ENCODE results near the gene ITCH.
"Not testable (repeated sequence)": the region's sequence is repeated elsewhere in the genome, so short reads cannot be mapped to it uniquely, and the experiment has no call there.

The ITCH gene

GRCh38 chr20:34377072-34377847 is 14.2 kb downstream of the ITCH start:
- no peak for DNase-seq (ENCODE audit: low spot score)

- no peak for DNase-seq (ENCODE audit: low spot score)
Measured at GRCh38 chr20:34382174-34382573, 19.1 kb downstream of the ITCH start.

GRCh38 chr20:34382877-34383455 is 19.9 kb downstream of the ITCH start:
- not testable (repeated sequence) for DNase-seq (ENCODE audit: low spot score)

GRCh38 chr20:34385464-34385863 is 22.4 kb downstream of the ITCH start:
- no peak for DNase-seq (ENCODE audit: low spot score)

- DNase-seq (ENCODE audit: low spot score): no peak
Measured at GRCh38 chr20:34388000-34388399, 24.9 kb downstream of the ITCH start.

GRCh38 chr20:34388678-34389077 is 25.6 kb downstream of the ITCH start:
- DNase-seq (ENCODE audit: low spot score): no peak

- DNase-seq (ENCODE audit: low spot score): no peak
Measured at GRCh38 chr20:34389206-34389953, 26.3 kb downstream of the ITCH start.

- DNase-seq (ENCODE audit: low spot score): no peak
Measured at GRCh38 chr20:34389954-34390555, 27.0 kb downstream of the ITCH start.

GRCh38 chr20:34396408-34396807 is 33.3 kb downstream of the ITCH start:
- DNase-seq (ENCODE audit: low spot score): no peak

- no peak for DNase-seq (ENCODE audit: low spot score)
Measured at GRCh38 chr20:34397096-34397495, 34.0 kb downstream of the ITCH start.

GRCh38 chr20:34400776-34401175 is 37.7 kb downstream of the ITCH start:
- DNase-seq (ENCODE audit: low spot score): not testable (repeated sequence)

GRCh38 chr20:34401741-34402455 is 38.8 kb downstream of the ITCH start:
- DNase-seq (ENCODE audit: low spot score): no peak

GRCh38 chr20:34402461-34402860 is 39.4 kb downstream of the ITCH start:
- DNase-seq (ENCODE audit: low spot score): no peak

GRCh38 chr20:34403063-34403827 is 40.2 kb downstream of the ITCH start:
- no peak for DNase-seq (ENCODE audit: low spot score)

GRCh38 chr20:34403908-34404307 is 40.8 kb downstream of the ITCH start:
- DNase-seq (ENCODE audit: low spot score): no peak

- DNase-seq (ENCODE audit: low spot score): no peak
Measured at GRCh38 chr20:34404803-34405202, 41.7 kb downstream of the ITCH start.

- not testable (repeated sequence) for DNase-seq (ENCODE audit: low spot score)
Measured at GRCh38 chr20:34405247-34405651, 42.2 kb downstream of the ITCH start.

- DNase-seq (ENCODE audit: low spot score): not testable (repeated sequence)
Measured at GRCh38 chr20:34405942-34406341, 42.9 kb downstream of the ITCH start.

- no peak for DNase-seq (ENCODE audit: low spot score)
Measured at GRCh38 chr20:34407962-34408474, 44.9 kb downstream of the ITCH start.

- no peak for DNase-seq (ENCODE audit: low spot score)
Measured at GRCh38 chr20:34410336-34410735, 47.3 kb downstream of the ITCH start.

- DNase-seq (ENCODE audit: low spot score): no peak
Measured at GRCh38 chr20:34412453-34412852, 49.4 kb downstream of the ITCH start.
